ENCODE measurements around the gene PDCD6IP.

DNA sequence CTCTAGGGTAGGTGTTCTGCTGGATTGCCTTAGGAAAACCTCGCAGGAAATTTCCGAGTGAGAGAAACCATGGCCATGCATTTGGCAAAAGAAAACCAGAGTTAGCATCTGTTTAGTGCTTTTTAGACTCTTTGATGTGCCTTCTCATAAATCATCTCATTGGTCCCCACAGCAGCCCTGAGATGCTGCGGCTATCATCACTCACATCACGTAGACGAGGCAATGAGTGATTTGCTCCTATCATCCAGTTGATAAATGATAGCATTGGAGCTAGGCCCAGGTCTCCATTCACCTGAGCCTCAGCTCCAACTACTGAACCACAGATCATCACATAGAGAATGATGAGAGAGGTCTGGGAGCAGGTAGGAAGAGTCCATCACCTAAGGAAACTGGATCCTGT lies 111.1 kb downstream of the PDCD6IP start:
- TF ChIP-seq EZH2 (IDR thresholded peaks at IDR 0.05; ENCODE audit: insufficient read depth, poor library complexity, severe bottlenecking) (no peak), EZH2phosphoT487 (IDR thresholded peaks at IDR 0.05; ENCODE audit: insufficient read depth, low read depth) (no peak)

All from GM23248 (cell line).